ENCODE results near the gene DPM1. TPM values are rescaled to one million over a fixed set of nuclear protein-coding genes. Genes with fewer than 3 reads are reported as not detected.

Gene DPM1
- total RNA-seq, 1 donor from 2014 or later = 31.9 TPM

GRCh38 chr20:50969435-50969834, 11.1 kb upstream of the DPM1 start:
- Mint-ChIP-seq H3K27me3 (ENCODE audit: unreplicated experiment) (peaks cover 8% of the 10 kb centered on the region), H3K4me1 (ENCODE audit: low read depth, unreplicated experiment) (peaks cover 23% of the 10 kb centered on the region), H3K9me3 (ENCODE audit: unreplicated experiment) (peaks cover 19% of the 10 kb centered on the region), H3K4me3 (ENCODE audit: unreplicated experiment) (no peak overlapping the region), H3K36me3 (ENCODE audit: unreplicated experiment) (no peaks in the 10 kb centered on the region), H3K27ac (ENCODE audit: unreplicated experiment) (peak overlapping the region; percentile 68)
- DNase-seq = no peak
- no peak for TF ChIP-seq CTCF (IDR thresholded peaks at IDR 0.05; ENCODE audit: partially characterized antibody, unreplicated experiment)

- peak overlapping the region; percentile 77 for H3K4me3 Mint-ChIP-seq (ENCODE audit: unreplicated experiment)
- no peak for TF ChIP-seq CTCF (IDR thresholded peaks at IDR 0.05; ENCODE audit: partially characterized antibody, unreplicated experiment)
- peaks cover 19% of the 10 kb centered on the region for H3K9me3 Mint-ChIP-seq (ENCODE audit: unreplicated experiment)
- H3K27ac Mint-ChIP-seq (ENCODE audit: unreplicated experiment) = peak overlapping the region; percentile 82
- DNase-seq = peak; percentile 53
- peaks cover 23% of the 10 kb centered on the region for H3K4me1 Mint-ChIP-seq (ENCODE audit: low read depth, unreplicated experiment)
- no peaks in the 10 kb centered on the region for H3K36me3 Mint-ChIP-seq (ENCODE audit: unreplicated experiment)
- H3K27me3 Mint-ChIP-seq (ENCODE audit: unreplicated experiment) = peaks cover 8% of the 10 kb centered on the region
These were observed 10.0 kb upstream of the DPM1 start for GRCh38 chr20:50968289-50968688.

GRCh38 chr20:50967586-50967985, 9.3 kb upstream of the DPM1 start:
- no peak for TF ChIP-seq CTCF (IDR thresholded peaks at IDR 0.05; ENCODE audit: partially characterized antibody, unreplicated experiment)
- Mint-ChIP-seq H3K27ac (ENCODE audit: unreplicated experiment) (peak overlapping the region; percentile 82), H3K4me3 (ENCODE audit: unreplicated experiment) (peak overlapping the region; percentile 77), H3K9me3 (ENCODE audit: unreplicated experiment) (peaks cover 17% of the 10 kb centered on the region), H3K27me3 (ENCODE audit: unreplicated experiment) (peaks cover 8% of the 10 kb centered on the region), H3K36me3 (ENCODE audit: unreplicated experiment) (no peaks in the 10 kb centered on the region), H3K4me1 (ENCODE audit: low read depth, unreplicated experiment) (peaks cover 23% of the 10 kb centered on the region)
- peak; percentile 66 for DNase-seq

- TF ChIP-seq CTCF (IDR thresholded peaks at IDR 0.05; ENCODE audit: partially characterized antibody, unreplicated experiment) = no peak
- DNase-seq = no peak
- H3K4me1 Mint-ChIP-seq (ENCODE audit: low read depth, unreplicated experiment) = peaks cover 19% of the 10 kb centered on the region
- peak overlapping the region; percentile 97 for H3K4me3 Mint-ChIP-seq (ENCODE audit: unreplicated experiment)
- no peaks in the 10 kb centered on the region for H3K36me3 Mint-ChIP-seq (ENCODE audit: unreplicated experiment)
- peaks cover 5% of the 10 kb centered on the region for H3K27me3 Mint-ChIP-seq (ENCODE audit: unreplicated experiment)
- no peak overlapping the region for H3K27ac Mint-ChIP-seq (ENCODE audit: unreplicated experiment)
- H3K9me3 Mint-ChIP-seq (ENCODE audit: unreplicated experiment) = peaks cover 2% of the 10 kb centered on the region
These were observed 1.3 kb upstream of the DPM1 start for GRCh38 chr20:50959543-50960126.

- peak; percentile 30 for TF ChIP-seq CTCF (IDR thresholded peaks at IDR 0.05; ENCODE audit: partially characterized antibody, unreplicated experiment)
- peaks cover 19% of the 10 kb centered on the region for H3K4me1 Mint-ChIP-seq (ENCODE audit: low read depth, unreplicated experiment)
- H3K27me3 Mint-ChIP-seq (ENCODE audit: unreplicated experiment) = peaks cover 5% of the 10 kb centered on the region
- peak within 1 kb of the TSS; percentile 98 for H3K27ac Mint-ChIP-seq (ENCODE audit: unreplicated experiment)
- H3K36me3 Mint-ChIP-seq (ENCODE audit: unreplicated experiment) = no peaks in the 10 kb centered on the region
- DNase-seq = peak; percentile 71
- H3K9me3 Mint-ChIP-seq (ENCODE audit: unreplicated experiment) = peaks cover 1% of the 10 kb centered on the region
- H3K4me3 Mint-ChIP-seq (ENCODE audit: unreplicated experiment) = peak within 1 kb of the TSS; percentile 97
These were observed 547 bp upstream of the DPM1 start, which contains the start of gene MOCS3 for GRCh38 chr20:50958615-50959542. MOCS3 (plus strand) TSS chr20:50958818; CDS start chr20:50958843, 25 bp downstream.

Measured in glutamatergic neuron (in vitro differentiated cells).